Measurements from ENCODE around the gene CCDC149. TPM values are rescaled to one million over a fixed set of nuclear protein-coding genes. Genes with fewer than 3 reads are reported as not detected.

CCDC149 gene
- total and polyA plus RNA-seq, 9 of the 15 experiments (the other 6 are each of a cell fraction or from before 2014, with no cell fraction given), result 0.04 to 0.18 TPM; not detected in 7

GRCh38 chr4:24853142-24853541 is 59.7 kb downstream of the CCDC149 start:
- no peak overlapping the region for H2AFZ ChIP-seq (ENCODE audit: low read depth, low read length)
- no peak overlapping the region for H3K4me2 ChIP-seq (ENCODE audit: insufficient read depth, low read length)
- peaks cover 2 to 10% of the 10 kb centered on the region in 2 experiments; a peak in 4 of 5 replicates for H3K27me3 ChIP-seq (ENCODE audit: control insufficient read depth in 2 of 2, insufficient read depth in 2 of 2, low read length in 2 of 2)
- no peak overlapping the region for H3K9ac ChIP-seq (ENCODE audit: insufficient read depth in 1 of 2, low read depth in 2 of 2, low read length in 2 of 2)
- ChIA-PET POLR2A (no interaction called here), CTCF (ENCODE audit: low intra/inter-chr PET ratio) (no interaction called here)
- intact Hi-C loops (cut with micrococcal nuclease) (no loop called here), in situ Hi-C loops (cut with MboI) (no loop called here)
- H3K79me2 ChIP-seq (ENCODE audit: control insufficient read depth, insufficient read depth, low read length), result no peaks in the 10 kb centered on the region
- no peak for DNase-seq (ENCODE audit: extremely low read depth in 1 of 4, low spot score in 3 of 4)
- H3K27ac ChIP-seq (ENCODE audit: extremely low read depth, low read depth, low read length), result no peak overlapping the region
- no peak for ATAC-seq
- no peak for FAIRE-seq
- H3K4me3 ChIP-seq, result no peak overlapping the region
- 0% methylated on average over 5 of the region's 5 CpGs for WGBS (ENCODE audit: insufficient coverage, low coverage, missing lambda C conversion rate)
- no peaks in the 10 kb centered on the region for H3K9me3 ChIP-seq (replicated peaks; ENCODE audit: control insufficient read depth, insufficient read depth, low read depth, low read length)
- no peaks in the 10 kb centered on the region for H3K36me3 ChIP-seq (ENCODE audit: control insufficient read depth, insufficient read depth, low read length)
- no TSS peak for BruUV-seq (replicated peaks)
- no peaks in the 10 kb centered on the region for H3K4me1 ChIP-seq (replicated peaks in 1 of 2; ENCODE audit: control insufficient read depth in 2 of 2, insufficient read depth in 2 of 2, low read length in 2 of 2)
- H4K20me1 ChIP-seq (replicated peaks; ENCODE audit: control insufficient read depth, insufficient read depth, low read length), result no peaks in the 10 kb centered on the region
- no peaks in the 10 kb centered on the region for H3K9me1 ChIP-seq (ENCODE audit: control insufficient read depth, insufficient read depth, low read length)
- TF ChIP-seq SRSF3 (IDR thresholded peaks at IDR 0.05; ENCODE audit: insufficient read depth, low read length), result no peak
- no peak for TF ChIP-seq ZNF584 (CRISPR knock-in tag; IDR thresholded peaks at IDR 0.05; ENCODE audit: low read depth)
- no peak for TF ChIP-seq GATAD2B (IDR thresholded peaks at IDR 0.05; ENCODE audit: borderline replicate concordance)
- TF ChIP-seq, protein P1, sequence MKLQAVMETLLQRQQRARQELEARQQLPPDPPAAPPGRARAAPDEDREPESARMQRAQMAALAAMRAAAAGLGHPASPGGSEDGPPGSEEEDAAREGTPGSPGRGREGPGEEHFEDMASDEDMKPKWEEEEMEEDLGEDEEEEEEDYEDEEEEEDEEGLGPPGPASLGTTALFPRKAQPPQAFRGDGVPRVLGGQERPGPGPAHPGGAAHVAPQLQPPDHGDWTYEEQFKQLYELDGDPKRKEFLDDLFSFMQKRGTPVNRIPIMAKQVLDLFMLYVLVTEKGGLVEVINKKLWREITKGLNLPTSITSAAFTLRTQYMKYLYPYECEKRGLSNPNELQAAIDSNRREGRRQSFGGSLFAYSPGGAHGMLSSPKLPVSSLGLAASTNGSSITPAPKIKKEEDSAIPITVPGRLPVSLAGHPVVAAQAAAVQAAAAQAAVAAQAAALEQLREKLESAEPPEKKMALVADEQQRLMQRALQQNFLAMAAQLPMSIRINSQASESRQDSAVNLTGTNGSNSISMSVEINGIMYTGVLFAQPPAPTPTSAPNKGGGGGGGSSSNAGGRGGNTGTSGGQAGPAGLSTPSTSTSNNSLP (IDR thresholded peaks at IDR 0.05; ENCODE audit: borderline replicate concordance, low read depth, low read length), result no peak
- TF ChIP-seq, protein P2, sequence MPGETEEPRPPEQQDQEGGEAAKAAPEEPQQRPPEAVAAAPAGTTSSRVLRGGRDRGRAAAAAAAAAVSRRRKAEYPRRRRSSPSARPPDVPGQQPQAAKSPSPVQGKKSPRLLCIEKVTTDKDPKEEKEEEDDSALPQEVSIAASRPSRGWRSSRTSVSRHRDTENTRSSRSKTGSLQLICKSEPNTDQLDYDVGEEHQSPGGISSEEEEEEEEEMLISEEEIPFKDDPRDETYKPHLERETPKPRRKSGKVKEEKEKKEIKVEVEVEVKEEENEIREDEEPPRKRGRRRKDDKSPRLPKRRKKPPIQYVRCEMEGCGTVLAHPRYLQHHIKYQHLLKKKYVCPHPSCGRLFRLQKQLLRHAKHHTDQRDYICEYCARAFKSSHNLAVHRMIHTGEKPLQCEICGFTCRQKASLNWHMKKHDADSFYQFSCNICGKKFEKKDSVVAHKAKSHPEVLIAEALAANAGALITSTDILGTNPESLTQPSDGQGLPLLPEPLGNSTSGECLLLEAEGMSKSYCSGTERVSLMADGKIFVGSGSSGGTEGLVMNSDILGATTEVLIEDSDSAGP (CRISPR knock-in tag; IDR thresholded peaks at IDR 0.05), result no peak
- no peak for TF ChIP-seq HINFP (tag; conservative IDR thresholded peaks at IDR 0.05; ENCODE audit: low read depth)
- TF ChIP-seq RBM14 (IDR thresholded peaks at IDR 0.05; ENCODE audit: borderline replicate concordance, insufficient read depth, low read depth, low read length), result no peak
- TF ChIP-seq SIN3B (IDR thresholded peaks at IDR 0.05; ENCODE audit: low read depth), result no peak
- no peak for TF ChIP-seq KAT8 (IDR thresholded peaks at IDR 0.05; ENCODE audit: low read depth)
- no peak for TF ChIP-seq ATF7 (IDR thresholded peaks at IDR 0.05)
- TF ChIP-seq TAL1 (IDR thresholded peaks at IDR 0.05), result no peak
- TF ChIP-seq FUS (optimal IDR thresholded peaks at IDR 0.05; ENCODE audit: low read depth, low read length), result no peak
- TF ChIP-seq ARID2 (IDR thresholded peaks at IDR 0.05), result no peak
- no peak for TF ChIP-seq ZFP1 (CRISPR knock-in tag; IDR thresholded peaks at IDR 0.05)
- no peak for TF ChIP-seq NR2C2 (CRISPR knock-in tag; IDR thresholded peaks at IDR 0.05)
- TF ChIP-seq NR2C2 (tag; IDR thresholded peaks at IDR 0.05), result no peak
